PC-9 (cell line): Measurements from ENCODE around the gene CYB5A.

Source experiments
- EZH2 ChIP-seq: fragments of 200-600 bp; sonication (generic); IDR thresholded peaks from 2 replicates; pipeline ENCODE4 v1.8.0; 2017; ENCODE audit warnings: antibody characterized with exemption, low read depth
- TF ChIP-seq, protein P1 (sequence below): fragments of 200-600 bp; sonication (generic); conservative IDR thresholded peaks from 2 replicates; pipeline ENCODE4 v1.6.1; 2017; ENCODE audit warnings: mixed run types, antibody characterized with exemption, mild to moderate bottlenecking, moderate library complexity

DNA sequence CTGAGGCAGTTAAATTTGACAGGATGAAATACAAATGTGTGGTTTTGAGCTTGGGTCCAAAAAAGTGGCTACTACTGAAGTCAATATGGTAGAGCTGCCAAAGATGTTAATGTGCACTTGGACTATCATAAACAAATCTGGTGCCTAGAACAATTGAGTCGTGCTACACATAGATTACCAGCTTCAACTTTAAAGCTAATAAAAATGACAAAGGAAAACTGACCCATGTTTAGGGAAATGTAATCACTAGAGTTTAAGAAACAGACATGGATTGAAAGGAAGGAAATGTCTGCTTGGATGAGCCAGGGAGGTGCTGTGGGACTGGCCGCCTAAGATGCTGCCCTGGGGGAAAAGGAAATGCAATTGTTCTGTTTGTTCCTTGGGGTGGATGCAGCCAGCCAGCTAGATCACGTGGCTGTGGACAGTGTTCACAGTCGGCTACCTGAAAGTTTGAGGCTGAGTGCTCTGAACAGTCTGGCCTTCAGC is 36.6 kb downstream of the CYB5A start:
- TF ChIP-seq, protein P1, sequence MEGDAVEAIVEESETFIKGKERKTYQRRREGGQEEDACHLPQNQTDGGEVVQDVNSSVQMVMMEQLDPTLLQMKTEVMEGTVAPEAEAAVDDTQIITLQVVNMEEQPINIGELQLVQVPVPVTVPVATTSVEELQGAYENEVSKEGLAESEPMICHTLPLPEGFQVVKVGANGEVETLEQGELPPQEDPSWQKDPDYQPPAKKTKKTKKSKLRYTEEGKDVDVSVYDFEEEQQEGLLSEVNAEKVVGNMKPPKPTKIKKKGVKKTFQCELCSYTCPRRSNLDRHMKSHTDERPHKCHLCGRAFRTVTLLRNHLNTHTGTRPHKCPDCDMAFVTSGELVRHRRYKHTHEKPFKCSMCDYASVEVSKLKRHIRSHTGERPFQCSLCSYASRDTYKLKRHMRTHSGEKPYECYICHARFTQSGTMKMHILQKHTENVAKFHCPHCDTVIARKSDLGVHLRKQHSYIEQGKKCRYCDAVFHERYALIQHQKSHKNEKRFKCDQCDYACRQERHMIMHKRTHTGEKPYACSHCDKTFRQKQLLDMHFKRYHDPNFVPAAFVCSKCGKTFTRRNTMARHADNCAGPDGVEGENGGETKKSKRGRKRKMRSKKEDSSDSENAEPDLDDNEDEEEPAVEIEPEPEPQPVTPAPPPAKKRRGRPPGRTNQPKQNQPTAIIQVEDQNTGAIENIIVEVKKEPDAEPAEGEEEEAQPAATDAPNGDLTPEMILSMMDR: no peak
- TF ChIP-seq EZH2: no peak
